ENCODE data around the gene IL18.
"Not testable (repeated sequence)": the region's sequence is repeated elsewhere in the genome, so short reads cannot be mapped to it uniquely, and the experiment has no call there.

The IL18 gene

GRCh38 chr11:112172362-112172994, 8.6 kb upstream of the IL18 start:
- DNase-seq (ENCODE audit: low spot score): no peak

DNA sequence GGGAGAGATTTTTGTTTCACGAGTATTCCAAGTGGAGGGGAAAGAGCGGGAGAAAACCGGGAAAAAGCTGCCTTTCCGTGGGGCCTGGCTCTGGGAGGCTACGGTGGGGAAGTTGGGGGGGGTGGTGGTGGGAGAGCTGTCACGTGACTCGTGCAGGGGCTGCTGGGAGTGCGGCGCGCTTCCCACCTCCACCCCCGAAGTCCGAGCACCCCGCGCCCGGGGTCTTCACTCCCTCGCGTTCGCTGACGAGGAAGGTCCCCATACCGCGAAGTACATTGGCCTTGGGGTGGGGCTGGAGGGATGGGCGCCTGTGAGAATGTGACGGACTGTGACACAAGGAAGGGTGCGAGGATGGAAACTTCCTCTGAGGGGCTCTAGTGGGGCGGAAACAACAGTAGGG, 3.3 kb upstream of the IL18 start, which contains the start of gene TEX12:
Gene TEX12 (plus strand): TSS at position 228 of the 400 bp plus-strand sequence. CDS start 1,897 bp downstream, outside the sequence.
- no peak for DNase-seq (ENCODE audit: low spot score)

GRCh38 chr11:112166562-112166961, 2.7 kb upstream of the IL18 start:
- no peak for DNase-seq (ENCODE audit: low spot score)

DNA sequence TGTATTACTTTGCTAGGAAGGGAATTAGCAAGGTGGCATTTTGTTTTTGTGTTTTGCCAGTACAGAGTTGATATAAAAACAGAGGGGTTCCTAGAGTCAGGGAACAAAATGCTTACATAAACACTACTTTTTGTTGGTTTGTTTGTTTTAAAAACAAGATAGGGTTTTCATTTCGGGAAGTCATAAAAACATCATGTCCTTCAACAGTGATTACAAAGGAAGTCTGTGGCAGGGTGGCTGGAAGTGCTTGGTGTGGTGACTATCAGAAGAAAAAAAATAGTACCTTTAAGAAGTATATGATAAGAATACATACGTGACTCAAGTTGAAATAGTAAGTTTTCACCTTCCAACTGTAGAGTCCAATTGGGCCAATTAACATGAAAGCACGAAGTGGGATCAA, 1.2 kb upstream of the IL18 start:
- no peak for DNase-seq (ENCODE audit: low spot score)

DNA sequence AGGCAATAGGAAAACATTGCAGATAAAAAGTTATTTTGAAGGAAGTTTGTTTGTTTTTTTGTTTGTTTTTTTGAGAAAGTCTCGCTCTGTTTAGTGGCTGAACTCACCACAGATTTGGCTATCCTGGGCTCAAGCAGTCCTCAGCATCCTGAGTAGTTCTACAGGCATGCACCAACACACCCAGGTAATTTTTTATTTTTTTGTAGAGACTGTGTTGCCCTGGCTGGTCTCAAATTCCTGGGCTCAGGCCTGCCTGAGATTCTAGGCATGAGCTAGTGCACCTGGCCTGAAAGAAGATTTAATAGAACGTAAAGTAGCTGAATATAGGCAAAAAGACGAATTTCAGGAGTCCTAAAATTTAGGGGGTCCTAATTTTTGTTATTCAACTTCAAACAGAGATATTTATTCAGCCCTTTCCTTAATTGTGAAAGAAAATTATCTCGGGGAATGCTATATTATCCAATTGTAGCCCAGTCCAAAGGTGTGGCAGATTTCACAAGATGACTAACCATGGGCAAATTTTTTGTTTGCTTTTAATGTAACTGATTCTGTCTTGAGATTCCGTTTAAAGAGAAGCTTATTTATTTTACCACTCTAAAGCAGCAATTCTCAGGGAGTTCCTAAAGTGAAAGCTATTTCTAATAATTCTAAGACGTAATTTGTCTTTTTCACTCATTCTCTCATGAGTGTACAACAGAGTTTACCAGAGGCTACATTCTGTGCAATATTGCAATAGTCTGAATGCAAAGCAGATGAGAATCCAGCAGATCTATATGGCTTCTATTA, 940 bp downstream of the IL18 start:
- DNase-seq (ENCODE audit: low spot score): no peak

DNA sequence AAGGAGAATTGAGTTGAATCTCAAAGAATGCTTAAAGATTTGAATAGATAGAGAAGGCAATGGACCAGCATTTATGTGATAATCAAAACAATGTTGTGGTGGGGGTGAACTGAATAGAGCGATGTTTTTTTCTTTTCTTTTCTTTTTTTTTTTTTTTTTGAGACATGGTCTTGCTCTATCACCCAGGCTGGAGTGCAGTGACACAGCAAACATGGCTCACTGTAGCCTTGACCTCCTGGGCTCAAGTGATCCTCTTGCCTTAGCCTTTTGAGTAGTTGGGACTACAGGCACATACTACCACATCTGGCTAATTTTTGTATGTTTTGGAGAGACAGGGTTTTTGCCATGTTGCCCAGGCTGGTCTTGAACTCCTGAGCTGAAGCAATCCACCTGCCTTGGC, 1.7 kb downstream of the IL18 start:
- DNase-seq (ENCODE audit: low spot score): not testable (repeated sequence)

GRCh38 chr11:112161012-112161411, 2.9 kb downstream of the IL18 start:
- no peak for DNase-seq (ENCODE audit: low spot score)

DNA sequence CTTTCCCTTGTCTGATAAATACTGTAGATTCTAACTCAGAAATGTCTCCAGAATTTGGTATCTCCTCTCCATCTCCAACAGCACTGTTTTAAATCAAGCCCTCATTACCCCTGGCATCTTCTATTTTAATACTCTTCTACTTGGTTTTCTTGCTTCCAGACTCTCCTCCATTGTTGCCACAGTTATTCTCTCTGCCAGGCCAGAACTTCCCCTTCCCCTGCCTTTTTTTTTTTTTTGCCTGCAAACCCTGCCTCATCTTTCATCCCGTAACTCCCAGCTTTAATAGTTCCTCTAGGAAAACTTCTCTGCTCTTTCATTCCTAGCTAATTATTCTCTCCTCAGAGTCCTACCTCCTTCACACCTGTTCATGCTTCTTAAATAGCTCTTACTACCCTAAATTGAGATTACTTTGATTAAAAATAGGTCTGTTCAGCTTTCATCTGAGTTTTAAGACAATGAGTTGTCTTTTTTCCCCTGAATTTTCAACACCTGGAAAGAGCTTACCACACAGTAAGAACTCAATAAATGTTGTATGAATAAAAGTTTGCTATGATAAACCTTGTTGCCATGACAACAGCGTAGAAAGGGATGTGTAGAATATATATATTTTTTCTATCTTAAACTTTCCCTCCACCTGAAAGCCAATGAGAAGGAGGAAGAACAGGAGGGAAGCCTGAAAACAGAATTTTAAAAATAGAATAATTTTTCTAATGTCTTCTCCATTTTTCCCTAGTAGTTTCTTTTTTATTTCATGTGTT, 3.6 kb downstream of the IL18 start:
- DNase-seq (ENCODE audit: low spot score): no peak

DNA sequence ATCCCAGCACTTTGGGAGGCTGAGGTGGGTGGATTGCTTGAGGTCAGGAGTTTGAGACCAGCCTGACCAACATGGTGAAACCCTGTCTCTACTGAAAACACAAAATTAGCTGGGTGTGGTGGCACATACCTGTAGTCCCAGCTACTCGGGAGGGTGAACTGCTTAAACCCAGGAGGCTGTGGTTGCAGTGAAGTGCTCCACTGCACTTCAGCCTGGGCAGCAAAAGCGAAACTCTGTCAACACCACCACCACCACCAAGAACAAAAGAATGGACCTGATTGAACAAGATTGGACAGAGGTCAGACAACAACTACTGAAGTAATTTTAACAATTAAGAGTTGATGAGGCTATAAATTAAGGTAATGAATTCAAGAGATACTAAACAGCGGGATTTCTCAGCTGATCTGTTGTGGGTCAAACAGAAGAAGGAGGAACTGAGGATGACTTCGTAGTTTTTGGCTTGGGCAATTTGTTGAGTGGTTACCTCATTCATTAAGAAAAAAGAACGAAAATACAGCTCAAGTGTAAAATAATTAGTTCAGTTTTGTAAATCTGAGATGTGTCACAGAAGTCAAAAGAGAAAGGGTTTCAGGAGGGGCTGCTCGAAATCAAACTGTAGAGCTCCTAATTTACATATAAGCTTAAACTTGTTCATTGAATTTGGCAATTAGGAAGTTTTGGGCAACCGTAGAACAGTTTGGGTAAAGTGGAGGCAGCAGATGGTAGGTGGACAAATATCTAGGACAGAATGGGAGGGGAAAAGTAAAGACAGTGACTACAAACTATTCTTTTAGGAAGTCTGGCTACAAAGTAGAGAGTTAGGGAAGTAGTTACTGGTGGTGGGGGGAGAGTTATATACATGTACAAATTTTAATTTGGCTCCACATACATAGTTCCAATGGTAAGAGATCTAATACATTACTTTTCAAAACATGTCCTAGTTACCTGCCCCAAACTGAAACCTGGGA, 4.5 kb downstream of the IL18 start:
- DNase-seq (ENCODE audit: low spot score): no peak

DNA sequence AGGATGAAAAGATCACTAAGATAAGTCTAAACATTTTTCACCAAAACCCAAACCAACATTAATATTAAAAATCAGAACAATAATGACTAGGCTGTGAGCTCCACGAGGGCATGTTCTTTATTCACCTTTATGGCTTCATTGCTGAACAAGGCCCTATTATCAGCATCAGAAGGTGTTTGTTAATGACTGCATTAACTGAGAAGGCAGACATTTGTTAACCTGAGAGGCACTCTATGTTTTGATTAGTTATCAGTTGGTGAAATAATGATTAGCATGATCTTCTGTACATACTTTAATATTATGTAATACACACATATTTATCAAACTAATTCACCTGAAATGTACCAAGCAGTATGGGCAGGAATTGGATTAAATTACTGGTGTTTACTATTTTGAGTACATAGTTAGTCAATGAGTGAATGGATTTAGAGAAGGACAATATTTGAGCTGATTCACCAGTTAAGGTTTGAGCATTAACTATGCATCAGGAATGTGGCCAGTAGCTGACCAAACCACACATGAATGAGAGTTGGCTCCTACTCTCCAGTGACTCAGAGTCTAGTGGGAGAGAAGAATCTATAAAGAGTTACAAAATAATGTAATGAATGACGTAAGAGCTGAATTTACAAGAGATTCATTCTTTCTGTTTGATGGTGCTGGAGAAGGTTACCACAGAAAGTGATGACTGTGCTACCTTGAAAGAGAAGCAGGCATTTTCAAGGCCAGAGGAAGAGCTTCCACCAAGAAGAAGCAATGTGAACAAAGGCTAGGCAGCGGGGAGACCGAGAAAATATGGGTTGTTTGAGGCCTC, 6.7 kb downstream of the IL18 start:
- no peak for DNase-seq (ENCODE audit: low spot score)

DNA sequence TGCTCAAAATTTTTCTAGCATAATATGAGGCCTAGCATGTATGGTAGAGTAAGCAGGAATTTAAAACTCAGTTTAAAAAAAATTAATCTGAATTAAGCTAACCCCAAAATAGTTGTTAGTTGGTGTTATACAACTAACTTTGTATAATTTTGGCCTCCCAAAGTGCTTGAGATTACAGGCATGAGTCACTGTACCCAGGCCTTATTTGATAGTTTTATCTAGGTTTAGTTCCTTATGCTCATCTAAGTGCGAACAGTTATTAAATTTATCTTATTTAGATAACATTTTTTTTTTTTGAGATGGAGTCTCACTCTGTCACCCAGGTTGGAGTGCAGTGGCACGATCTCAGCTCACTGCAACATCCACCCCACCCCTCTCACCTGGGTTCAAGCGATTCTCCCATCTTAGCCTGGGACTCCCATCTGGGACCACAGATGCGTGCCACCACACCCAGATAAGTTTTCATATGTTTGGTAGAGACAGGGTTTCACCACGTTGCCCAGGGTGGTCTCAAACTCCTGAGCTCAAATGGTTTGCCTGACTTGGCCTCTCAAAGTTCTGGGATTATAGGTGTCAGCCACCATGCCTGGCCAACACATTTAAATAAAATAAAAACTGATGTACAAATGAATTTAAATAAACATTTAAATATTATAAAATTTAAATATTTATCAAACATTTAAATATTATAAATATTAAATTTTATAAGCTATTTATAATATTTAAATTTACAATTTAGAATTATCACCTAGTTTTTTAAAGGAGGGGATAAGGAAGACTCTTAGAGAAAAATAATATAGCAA, 7.5 kb downstream of the IL18 start:
- no peak for DNase-seq (ENCODE audit: low spot score)

- DNase-seq (ENCODE audit: low spot score): no peak
Measured at GRCh38 chr11:112150517-112150916, 13.4 kb downstream of the IL18 start.

- no peak for DNase-seq (ENCODE audit: low spot score)
Measured at GRCh38 chr11:112143597-112143996, 20.3 kb downstream of the IL18 start.

DNA sequence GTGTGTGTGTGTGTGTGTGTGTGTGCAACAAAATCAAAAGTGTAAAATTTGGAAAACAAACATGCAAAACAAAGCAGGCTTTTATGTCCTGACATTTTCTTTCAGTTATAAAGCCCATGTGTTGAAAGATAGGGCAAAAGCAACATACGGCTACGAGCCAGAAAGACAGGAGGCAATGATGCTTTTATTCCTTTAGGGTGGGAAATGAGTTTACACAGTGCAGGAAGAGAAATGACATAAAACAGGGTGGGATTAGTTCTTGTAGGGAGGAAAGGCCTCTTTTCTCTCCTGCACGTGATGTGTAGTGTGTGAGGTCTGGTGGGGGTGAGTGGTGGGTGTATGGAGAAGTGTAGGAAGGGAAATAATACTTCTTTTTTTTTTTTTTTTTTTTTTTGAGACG, 29.4 kb downstream of the IL18 start:
- no peak for DNase-seq (ENCODE audit: low spot score)

DNA sequence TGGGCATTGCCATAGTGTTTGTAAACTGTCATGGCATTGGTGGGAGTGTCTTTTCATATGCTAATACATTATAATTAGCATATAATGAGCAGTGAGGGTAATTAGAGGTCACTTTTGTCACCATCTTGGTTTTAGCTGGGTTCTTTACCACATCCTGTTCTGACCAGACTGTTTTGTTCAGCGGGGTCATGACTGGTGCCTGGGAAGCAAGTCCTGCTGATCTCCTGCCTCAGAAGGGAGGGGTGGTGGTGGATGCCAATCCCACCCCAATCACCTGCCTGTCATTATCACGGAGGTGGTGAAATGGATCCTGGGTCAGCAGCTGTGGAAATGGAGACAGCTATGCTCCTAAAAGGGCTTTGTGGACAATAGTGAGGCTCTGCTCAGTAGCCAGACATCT, 31.2 kb downstream of the IL18 start:
- DNase-seq (ENCODE audit: low spot score): no peak

GRCh38 chr11:112129656-112130055, 34.2 kb downstream of the IL18 start:
- no peak for DNase-seq (ENCODE audit: low spot score)

DNA sequence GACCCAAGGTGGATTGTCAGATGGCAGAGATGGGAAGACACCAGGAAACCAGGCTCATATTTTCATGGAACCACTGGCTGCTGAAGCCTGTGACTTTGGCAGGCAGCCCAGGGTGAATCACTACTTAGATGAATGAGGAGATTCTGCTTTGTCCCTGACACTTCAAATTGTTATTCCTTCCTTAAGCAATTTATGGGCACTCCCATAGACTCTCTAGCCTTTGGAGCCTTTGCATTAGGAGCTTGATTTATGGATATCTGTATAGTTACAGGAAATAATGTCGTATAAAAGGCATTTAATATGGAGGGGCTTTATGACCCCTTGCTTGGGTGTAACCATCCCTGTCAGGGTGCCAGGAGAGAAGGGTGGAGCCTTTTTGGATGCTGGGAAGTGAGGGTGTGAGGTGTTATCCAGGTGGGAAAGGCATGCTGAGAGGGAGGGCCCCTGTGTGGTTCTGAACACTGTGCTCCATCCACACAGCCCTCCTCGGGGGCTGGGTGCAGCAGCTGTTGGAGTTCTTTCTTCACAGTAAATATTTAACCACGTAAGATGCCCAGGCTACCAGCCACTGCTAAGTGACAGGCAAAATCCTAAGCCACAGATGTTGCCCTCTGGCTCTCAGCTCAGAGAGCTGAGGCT, 35.3 kb downstream of the IL18 start:
- no peak for DNase-seq (ENCODE audit: low spot score)

- DNase-seq (ENCODE audit: low spot score): no peak
Measured at GRCh38 chr11:112127056-112127455, 36.8 kb downstream of the IL18 start.

DNA sequence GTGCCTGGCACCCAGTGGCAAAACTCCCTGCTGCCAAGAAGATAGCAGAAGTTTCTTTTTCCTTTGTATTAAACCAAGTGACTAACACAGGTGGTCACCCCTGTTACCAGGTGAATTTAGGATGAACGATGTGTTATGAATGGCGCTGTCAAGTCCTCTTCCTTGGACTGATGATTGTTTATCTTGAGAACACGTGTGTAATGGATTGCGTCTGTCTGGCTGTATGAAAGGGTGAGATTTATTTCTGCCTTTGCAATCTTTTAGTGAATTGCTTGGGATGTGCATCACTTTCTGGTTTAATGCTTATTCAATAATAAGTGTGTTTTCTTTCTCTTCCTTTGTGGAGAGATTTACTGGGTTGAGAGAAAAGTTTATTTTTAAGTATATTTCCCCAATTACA, 40.8 kb downstream of the IL18 start:
- DNase-seq (ENCODE audit: low spot score): no peak

Measured in CD4-positive, alpha-beta T cell treated with Interleukin-15 for 4 hours (primary cell).